Measurements from ENCODE around the gene EPM2A. TPM values are rescaled to one million over a fixed set of nuclear protein-coding genes. Genes with fewer than 3 reads are reported as not detected.

Gene EPM2A
- 2.4 to 3.4 TPM (median 2.8 TPM) in 5 replicates for total RNA-seq (2022; extraction: Qiagen RNA extraction)

DNA sequence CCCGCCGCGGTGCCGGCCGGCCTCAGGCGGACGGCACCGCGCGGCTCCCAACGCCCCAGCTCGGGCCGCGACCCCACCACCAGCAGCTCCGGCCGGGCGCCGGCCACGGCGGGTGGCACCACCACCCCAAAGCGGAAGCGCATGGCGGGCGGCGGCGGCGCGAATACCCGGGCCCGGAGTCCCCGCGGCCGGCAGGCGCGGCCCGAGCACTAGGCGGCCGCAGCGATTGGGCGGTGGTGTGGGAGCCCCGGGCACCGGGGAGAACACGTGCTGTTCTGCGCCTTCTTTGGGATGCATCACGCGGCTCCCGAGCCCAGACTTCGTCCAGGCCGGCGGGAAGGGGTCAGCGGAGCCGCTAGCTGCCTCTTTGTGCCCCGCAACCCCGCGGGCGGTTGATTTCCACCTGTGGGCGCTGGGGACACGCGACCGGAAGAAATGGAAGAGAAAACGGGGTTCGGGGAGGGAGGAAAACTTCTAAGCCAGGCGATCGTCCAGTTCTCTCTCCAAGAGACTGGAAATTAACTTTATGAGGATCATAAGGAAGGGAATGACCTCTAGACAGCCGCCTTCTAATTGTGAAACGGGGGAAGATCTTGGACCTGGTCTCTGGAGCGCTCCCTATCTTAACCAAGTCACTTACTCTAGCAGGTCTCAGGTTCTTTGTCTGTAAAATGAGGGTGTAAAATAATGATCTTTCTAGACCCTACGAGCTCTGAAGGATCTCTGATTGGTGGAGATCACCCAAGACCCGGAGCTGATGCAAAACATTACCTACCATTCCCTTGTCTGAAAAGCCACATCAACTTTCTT is at the start of gene EPM2A:
Gene EPM2A, minus strand, starts transcription at position 165 of the 810 bp plus-strand sequence. Its CDS starts 22 bp downstream, at position 143.

Other genes starting within 250 kb of the EPM2A start
- gene FBXO30, start 79.3 kb upstream of the EPM2A start, total RNA-seq (2022; extraction: Qiagen RNA extraction): 5.1 to 6.4 TPM (median 6.0 TPM) in 5 replicates
- gene SHPRH, start 228.8 kb upstream of the EPM2A start, total RNA-seq (2022; extraction: Qiagen RNA extraction): 2.6 to 3.8 TPM (median 3.7 TPM) in 5 replicates

Data from A549 treated with CORT108297 at 1 μM for 4 hours (cell line).